ENCODE data around the gene ABHD10. TPM values are rescaled to one million over a fixed set of nuclear protein-coding genes. Genes with fewer than 3 reads are reported as not detected.

The ABHD10 gene
- polyA plus RNA-seq, 2 of the 4 experiments (the other 2 are of a cell fraction), result 31.8 to 42.1 TPM

DNA sequence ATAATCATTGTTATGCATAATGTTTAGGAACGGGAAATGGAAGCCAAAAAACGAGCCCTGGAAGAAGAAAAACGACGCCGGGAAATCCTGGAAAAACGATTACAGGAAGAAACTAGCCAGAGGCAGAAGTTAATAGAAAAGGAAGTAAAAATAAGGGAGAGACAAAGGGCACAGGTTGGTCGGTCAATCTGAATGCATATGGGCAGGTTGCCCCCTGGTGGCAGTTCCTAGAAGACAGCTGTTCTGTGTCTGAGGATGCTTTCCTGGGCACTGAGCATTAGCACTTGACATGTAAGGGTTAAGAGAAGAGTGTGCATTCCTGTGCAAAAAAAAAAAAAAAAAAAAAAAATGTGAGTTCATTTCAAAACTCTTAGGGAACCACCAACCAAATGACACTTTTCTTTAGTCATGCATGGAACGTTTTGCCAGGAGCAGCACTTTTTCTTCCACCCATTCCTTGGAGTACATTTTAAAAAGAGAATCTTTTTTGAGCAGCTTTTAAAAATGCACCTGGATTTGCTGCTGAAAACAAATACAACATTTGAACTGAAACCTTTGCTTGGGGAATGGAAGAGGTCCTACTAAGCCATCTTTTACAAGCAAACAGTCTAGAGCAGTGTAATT lies 11.1 kb upstream of the ABHD10 start:
- TF ChIP-seq RAD21 (conservative IDR thresholded peaks at IDR 0.05 in 1 of 2, IDR thresholded peaks at IDR 0.05 in 1 of 2) (peak; percentile 95 to 98), SMC3 (IDR thresholded peaks at IDR 0.05) (peak; percentile 97)
- TF ChIP-seq, protein P1, sequence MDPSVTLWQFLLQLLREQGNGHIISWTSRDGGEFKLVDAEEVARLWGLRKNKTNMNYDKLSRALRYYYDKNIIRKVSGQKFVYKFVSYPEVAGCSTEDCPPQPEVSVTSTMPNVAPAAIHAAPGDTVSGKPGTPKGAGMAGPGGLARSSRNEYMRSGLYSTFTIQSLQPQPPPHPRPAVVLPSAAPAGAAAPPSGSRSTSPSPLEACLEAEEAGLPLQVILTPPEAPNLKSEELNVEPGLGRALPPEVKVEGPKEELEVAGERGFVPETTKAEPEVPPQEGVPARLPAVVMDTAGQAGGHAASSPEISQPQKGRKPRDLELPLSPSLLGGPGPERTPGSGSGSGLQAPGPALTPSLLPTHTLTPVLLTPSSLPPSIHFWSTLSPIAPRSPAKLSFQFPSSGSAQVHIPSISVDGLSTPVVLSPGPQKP (IDR thresholded peaks at IDR 0.05; ENCODE audit: low read depth, low read length), result no peak
- TF ChIP-seq, protein P2, sequence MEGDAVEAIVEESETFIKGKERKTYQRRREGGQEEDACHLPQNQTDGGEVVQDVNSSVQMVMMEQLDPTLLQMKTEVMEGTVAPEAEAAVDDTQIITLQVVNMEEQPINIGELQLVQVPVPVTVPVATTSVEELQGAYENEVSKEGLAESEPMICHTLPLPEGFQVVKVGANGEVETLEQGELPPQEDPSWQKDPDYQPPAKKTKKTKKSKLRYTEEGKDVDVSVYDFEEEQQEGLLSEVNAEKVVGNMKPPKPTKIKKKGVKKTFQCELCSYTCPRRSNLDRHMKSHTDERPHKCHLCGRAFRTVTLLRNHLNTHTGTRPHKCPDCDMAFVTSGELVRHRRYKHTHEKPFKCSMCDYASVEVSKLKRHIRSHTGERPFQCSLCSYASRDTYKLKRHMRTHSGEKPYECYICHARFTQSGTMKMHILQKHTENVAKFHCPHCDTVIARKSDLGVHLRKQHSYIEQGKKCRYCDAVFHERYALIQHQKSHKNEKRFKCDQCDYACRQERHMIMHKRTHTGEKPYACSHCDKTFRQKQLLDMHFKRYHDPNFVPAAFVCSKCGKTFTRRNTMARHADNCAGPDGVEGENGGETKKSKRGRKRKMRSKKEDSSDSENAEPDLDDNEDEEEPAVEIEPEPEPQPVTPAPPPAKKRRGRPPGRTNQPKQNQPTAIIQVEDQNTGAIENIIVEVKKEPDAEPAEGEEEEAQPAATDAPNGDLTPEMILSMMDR (IDR thresholded peaks at IDR 0.05), result peak; percentile 92
- peak; percentile 92 to 97 for ATAC-seq
- peaks cover 25% of the 10 kb centered on the region for H3K4me1 ChIP-seq
- ChIA-PET CTCF (interaction anchor here (0.6 to 26.1 kb wide), 51 partner anchors 9 to 700 kb away, joined by 3 to 312 read pairs (median 4); partner anchors contain the start of genes ABHD10 and PHLDB2), POLR2A (interaction anchor here (1.0 to 1.1 kb wide), 2 partner anchors 11 to 107 kb away, joined by 4 to 6 read pairs; partner anchors contain the start of gene ABHD10)
- H3K4me3 ChIP-seq, result no peak overlapping the region
- DNase-seq (ENCODE audit: low read depth in 1 of 2, low spot score in 1 of 2), result peak; percentile 31 to 84
- FAIRE-seq, result peak; percentile 56
- H3K27ac ChIP-seq, result peak overlapping the region; percentile 50 to 79
- no peaks in the 10 kb centered on the region for H3K9me3 ChIP-seq
- H3K4me2 ChIP-seq, result peak overlapping the region; percentile 62
- 4% methylated on average over 8 of the region's 8 CpGs for WGBS (ENCODE audit: missing lambda C conversion rate)

DNA sequence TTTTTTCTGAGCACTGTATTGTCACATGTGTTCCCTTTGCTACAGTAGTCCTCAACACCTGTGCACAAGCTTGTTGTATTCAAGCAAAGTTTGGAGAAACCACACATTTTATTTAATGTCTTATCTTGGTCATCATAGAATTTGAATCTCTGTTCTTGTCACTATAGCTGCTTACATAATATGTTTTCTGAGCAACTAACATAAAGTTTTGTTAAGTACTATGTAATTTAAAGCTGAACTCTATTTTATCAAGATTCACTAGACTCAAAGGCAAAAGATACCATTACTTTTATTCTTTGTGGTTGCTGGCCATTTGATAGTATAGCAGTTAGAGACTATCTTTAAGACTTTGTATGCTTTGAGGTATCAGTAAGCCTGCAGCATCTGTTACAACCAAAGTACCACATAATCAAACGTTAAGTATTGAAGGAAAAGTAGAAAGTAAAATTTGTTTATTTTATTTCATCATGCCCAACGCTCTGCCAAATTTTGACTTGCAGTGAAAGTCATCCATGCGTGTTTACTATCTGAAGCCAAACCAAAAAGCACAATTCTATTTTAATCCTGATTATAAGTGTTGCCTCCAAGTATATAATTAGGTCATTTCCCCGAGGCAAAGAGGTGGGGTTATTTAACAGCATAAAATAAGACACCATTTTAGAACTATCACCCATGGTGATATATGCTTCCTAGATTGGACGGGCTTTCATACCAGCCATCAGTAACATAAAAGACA lies 10.3 kb upstream of the ABHD10 start:
- POLR2A ChIA-PET, result interaction anchor here (1.0 to 1.1 kb wide), 2 partner anchors 10 to 108 kb away, joined by 4 to 6 read pairs; partner anchors contain the start of gene ABHD10

DNA sequence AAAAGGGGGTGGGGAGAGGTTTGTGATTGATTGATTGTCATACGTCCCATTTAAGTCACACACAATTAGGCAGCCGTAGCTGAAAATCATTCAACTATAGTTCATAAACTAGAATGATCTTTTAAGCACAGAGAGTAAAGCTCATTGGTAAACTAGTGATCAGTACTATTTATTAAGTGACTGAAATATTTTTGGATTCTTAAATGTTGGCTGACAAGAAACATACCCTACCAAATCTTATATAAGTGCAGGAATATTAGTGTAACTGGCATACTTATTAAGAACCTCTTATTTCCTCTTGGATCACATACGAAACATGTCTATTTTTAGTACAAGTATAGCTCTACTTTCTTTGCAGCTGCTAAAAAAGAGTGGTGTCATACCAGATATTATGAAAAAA lies 8.4 kb upstream of the ABHD10 start:
- Histone ChIP-seq H3K27ac (no peak overlapping the region), H3K9me3 (no peaks in the 10 kb centered on the region), H3K4me3 (no peak overlapping the region), H3K4me2 (no peak overlapping the region), H3K4me1 (peaks cover 12% of the 10 kb centered on the region)
- ChIA-PET CTCF (interaction anchor here (1.2 to 26.1 kb wide), 7 partner anchors 43 to 278 kb away, joined by 3 to 312 read pairs (median 10); partner anchors contain the start of gene PHLDB2), POLR2A (no interaction called here)
- DNase-seq (ENCODE audit: low read depth in 1 of 2, low spot score in 1 of 2) (no peak), ATAC-seq (no peak), FAIRE-seq (no peak)
- WGBS (ENCODE audit: missing lambda C conversion rate), result 88% methylated on average over 3 of the region's 3 CpGs
- no peak for TF ChIP-seq ZC3H11A (IDR thresholded peaks at IDR 0.05)
- TF ChIP-seq, protein P3, sequence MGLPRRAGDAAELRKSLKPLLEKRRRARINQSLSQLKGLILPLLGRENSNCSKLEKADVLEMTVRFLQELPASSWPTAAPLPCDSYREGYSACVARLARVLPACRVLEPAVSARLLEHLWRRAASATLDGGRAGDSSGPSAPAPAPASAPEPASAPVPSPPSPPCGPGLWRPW (IDR thresholded peaks at IDR 0.05), result no peak
- no peak for TF ChIP-seq CEBPB (IDR thresholded peaks at IDR 0.05)
- no peak for TF ChIP-seq ESRRA (IDR thresholded peaks at IDR 0.05; ENCODE audit: borderline replicate concordance, low read length)
- TF ChIP-seq, protein P2 (IDR thresholded peaks at IDR 0.05), result no peak
- no peak for TF ChIP-seq CHD2 (IDR thresholded peaks at IDR 0.05; ENCODE audit: low read length, partially characterized antibody)
- no peak for TF ChIP-seq HOXB13 (CRISPR knock-in tag; IDR thresholded peaks at IDR 0.05; ENCODE audit: low read depth)
- no peak for TF ChIP-seq CBX8 (IDR thresholded peaks at IDR 0.05)
- TF ChIP-seq EHF (CRISPR knock-in tag; IDR thresholded peaks at IDR 0.05), result no peak
- no peak for TF ChIP-seq HOXB5 (CRISPR knock-in tag; IDR thresholded peaks at IDR 0.05)
- TF ChIP-seq KDM1A (IDR thresholded peaks at IDR 0.05; ENCODE audit: low read depth), result no peak
- TF ChIP-seq RFX5 (IDR thresholded peaks at IDR 0.05), result no peak
- no peak for TF ChIP-seq PHF8 (IDR thresholded peaks at IDR 0.05; ENCODE audit: borderline replicate concordance, low read depth)
- no peak for TF ChIP-seq TP53 (CRISPR knock-in tag; IDR thresholded peaks at IDR 0.05)
- no peak for TF ChIP-seq RCOR1 (IDR thresholded peaks at IDR 0.05; ENCODE audit: low read depth, low read length)
- TF ChIP-seq, protein P4, sequence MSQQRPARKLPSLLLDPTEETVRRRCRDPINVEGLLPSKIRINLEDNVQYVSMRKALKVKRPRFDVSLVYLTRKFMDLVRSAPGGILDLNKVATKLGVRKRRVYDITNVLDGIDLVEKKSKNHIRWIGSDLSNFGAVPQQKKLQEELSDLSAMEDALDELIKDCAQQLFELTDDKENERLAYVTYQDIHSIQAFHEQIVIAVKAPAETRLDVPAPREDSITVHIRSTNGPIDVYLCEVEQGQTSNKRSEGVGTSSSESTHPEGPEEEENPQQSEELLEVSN (IDR thresholded peaks at IDR 0.05; ENCODE audit: borderline replicate concordance, low read depth), result no peak
- TF ChIP-seq NFE2L2 (conservative IDR thresholded peaks at IDR 0.05; ENCODE audit: low read length), result no peak
- TF ChIP-seq, protein P5, sequence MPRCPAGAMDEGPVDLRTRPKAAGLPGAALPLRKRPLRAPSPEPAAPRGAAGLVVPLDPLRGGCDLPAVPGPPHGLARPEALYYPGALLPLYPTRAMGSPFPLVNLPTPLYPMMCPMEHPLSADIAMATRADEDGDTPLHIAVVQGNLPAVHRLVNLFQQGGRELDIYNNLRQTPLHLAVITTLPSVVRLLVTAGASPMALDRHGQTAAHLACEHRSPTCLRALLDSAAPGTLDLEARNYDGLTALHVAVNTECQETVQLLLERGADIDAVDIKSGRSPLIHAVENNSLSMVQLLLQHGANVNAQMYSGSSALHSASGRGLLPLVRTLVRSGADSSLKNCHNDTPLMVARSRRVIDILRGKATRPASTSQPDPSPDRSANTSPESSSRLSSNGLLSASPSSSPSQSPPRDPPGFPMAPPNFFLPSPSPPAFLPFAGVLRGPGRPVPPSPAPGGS (IDR thresholded peaks at IDR 0.05), result no peak

More for the DNA sequence above, 10.3 kb upstream of the ABHD10 start:
- CTCF ChIA-PET, result interaction anchor here (0.6 to 26.1 kb wide), 44 partner anchors 8 to 699 kb away, joined by 3 to 312 read pairs (median 5); partner anchors contain the start of genes ABHD10 and PHLDB2
- peaks cover 18% of the 10 kb centered on the region for H3K4me1 ChIP-seq
- H3K9me3 ChIP-seq, result no peaks in the 10 kb centered on the region
- ATAC-seq (no peak), FAIRE-seq (no peak), DNase-seq (ENCODE audit: low read depth in 1 of 2, low spot score in 1 of 2) (no peak)
- no peak overlapping the region for H3K4me3 ChIP-seq
- 59% methylated on average over 5 of the region's 5 CpGs for WGBS (ENCODE audit: missing lambda C conversion rate)
- H3K27ac ChIP-seq, result peak overlapping the region in 1 of 2 experiments; percentile 22; a peak in 1 of 6 replicates
- TF ChIP-seq FOSL2 (IDR thresholded peaks at IDR 0.05) (no peak), FOSL2 (CRISPR knock-in tag; IDR thresholded peaks at IDR 0.05) (no peak), NR3C1 (IDR thresholded peaks at IDR 0.05) (no peak), ZC3H11A (IDR thresholded peaks at IDR 0.05) (no peak)
- no peak overlapping the region for H3K4me2 ChIP-seq
